ENCODE results near the gene HCRTR1.

The HCRTR1 gene

DNA sequence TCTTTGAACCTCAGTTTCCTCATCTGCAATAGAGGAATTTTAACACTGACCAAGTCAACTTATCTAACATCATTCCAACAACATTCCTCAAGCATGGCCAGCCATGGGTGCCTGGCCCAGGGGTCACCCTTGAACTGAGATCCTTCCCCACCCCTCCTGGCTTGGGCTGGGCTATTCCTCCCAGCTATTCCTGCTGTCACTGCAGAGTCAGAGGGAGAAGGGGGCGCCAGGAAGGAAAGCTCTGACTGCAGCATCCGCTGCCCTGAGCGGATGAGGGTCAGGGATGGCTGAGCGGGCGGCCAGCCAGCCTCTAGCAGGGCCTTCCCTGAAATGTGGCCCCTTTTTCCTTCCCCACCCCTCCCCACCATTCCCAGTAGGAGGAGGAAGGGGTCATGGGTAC, 38.1 kb upstream of the HCRTR1 start:
- TF ChIP-seq Cebpa-rat (IDR thresholded peaks at IDR 0.05), result no peak
- peaks cover 0 to 14% (median 0%) of the 10 kb centered on the region in 11 experiments; a peak in 3 of 22 replicates for H3K27me3 ChIP-seq
- no peak overlapping the region for H3K4me3 ChIP-seq
- peak overlapping the region in 9 of 11 experiments; percentile 1 to 62 (median 51); a peak in 15 of 22 replicates for H3K4me2 ChIP-seq
- H3K9me3 ChIP-seq (replicated peaks in 1 of 11), result no peaks in the 10 kb centered on the region
- no peak overlapping the region for H3K27ac ChIP-seq
- no peak overlapping the region for H3K9ac ChIP-seq
- peaks cover 46 to 91% (median 79%) of the 10 kb centered on the region in 10 experiments for H3K4me1 ChIP-seq
- H3K36me3 ChIP-seq, result no peaks in the 10 kb centered on the region
- H4K20me1 ChIP-seq, result peaks cover 0 to 15% (median 0%) of the 10 kb centered on the region in 11 experiments; a peak in 1 of 22 replicates

DNA sequence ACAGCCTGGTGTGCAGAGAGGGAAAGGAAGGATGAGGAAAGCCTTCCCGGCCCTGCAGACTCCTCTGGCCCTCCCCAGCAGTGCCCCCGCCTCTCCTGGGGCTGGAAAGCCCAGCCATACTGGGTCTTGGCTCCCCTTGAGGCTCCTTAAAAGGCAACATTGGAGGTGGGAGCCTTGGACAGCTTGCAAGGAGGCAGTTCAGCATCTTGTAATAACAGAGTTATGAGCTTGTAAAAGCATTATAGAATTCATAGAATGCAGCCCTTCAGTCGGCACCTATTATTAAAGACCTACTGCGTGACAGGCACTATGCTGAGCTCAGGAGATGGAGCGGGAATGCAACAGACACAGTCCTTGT, 37.0 kb upstream of the HCRTR1 start:
- H3K4me2 ChIP-seq, result peak overlapping the region in 4 of 11 experiments; percentile 2 to 55 (median 30); a peak in 5 of 22 replicates
- H3K36me3 ChIP-seq, result no peaks in the 10 kb centered on the region
- H3K4me3 ChIP-seq, result no peak overlapping the region
- peaks cover 0 to 12% (median 0%) of the 10 kb centered on the region in 11 experiments; a peak in 1 of 22 replicates for H4K20me1 ChIP-seq
- H3K9ac ChIP-seq, result no peak overlapping the region
- no peak overlapping the region for H3K27ac ChIP-seq
- peaks cover 0 to 14% (median 0%) of the 10 kb centered on the region in 11 experiments; a peak in 3 of 22 replicates for H3K27me3 ChIP-seq
- H3K4me1 ChIP-seq, result peaks cover 45 to 91% (median 80%) of the 10 kb centered on the region in 10 experiments
- no peaks in the 10 kb centered on the region for H3K9me3 ChIP-seq (replicated peaks in 1 of 11)
- TF ChIP-seq Cebpa-rat (IDR thresholded peaks at IDR 0.05), result no peak

DNA sequence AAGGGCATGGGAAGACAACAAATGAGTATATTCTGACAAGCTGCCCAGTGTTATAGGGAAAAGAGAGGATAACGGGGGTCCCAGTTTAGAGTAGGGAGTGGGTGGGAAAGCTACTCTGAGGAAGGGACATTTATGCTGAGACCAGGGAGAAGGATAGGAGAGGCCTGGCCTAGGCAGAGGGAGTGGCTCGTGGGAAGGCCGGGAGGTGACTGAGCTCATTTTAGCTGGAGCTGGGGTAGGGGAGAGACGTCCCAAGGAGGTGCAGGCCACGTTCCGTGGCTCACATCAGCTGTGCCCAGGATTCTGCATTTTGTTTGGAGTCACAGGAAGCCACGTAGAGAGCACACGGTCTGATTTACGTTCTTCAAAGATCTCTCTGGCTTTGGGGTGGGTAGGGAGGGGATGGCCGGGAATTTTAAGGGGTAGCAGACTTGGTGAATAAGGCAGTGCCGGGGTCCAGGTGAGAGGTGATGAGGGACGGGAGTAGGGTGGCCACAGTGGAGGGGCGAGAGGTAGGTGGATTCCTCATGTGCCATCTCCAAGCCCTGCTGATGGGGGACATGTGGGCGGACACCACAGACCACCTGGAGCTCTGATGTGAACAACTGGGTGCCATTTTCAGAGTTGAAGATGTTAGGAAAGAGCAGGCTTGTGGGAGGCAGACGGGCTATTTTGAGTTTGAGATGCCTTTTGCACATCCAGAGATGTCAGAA, 36.4 kb upstream of the HCRTR1 start:
- H4K20me1 ChIP-seq, result peaks cover 0 to 7% (median 0%) of the 10 kb centered on the region in 11 experiments; a peak in 1 of 22 replicates
- H3K9ac ChIP-seq, result no peak overlapping the region
- H3K9me3 ChIP-seq (replicated peaks in 1 of 11), result no peaks in the 10 kb centered on the region
- peaks cover 0 to 12% (median 0%) of the 10 kb centered on the region in 11 experiments; a peak in 3 of 22 replicates for H3K27me3 ChIP-seq
- H3K4me3 ChIP-seq, result no peak overlapping the region
- H3K27ac ChIP-seq, result no peak overlapping the region
- TF ChIP-seq Cebpa-rat (IDR thresholded peaks at IDR 0.05), result no peak
- no peaks in the 10 kb centered on the region for H3K36me3 ChIP-seq
- peak overlapping the region in 3 of 11 experiments; percentile 2 to 55 (median 10); a peak in 5 of 22 replicates for H3K4me2 ChIP-seq
- peaks cover 40 to 91% (median 79%) of the 10 kb centered on the region in 10 experiments for H3K4me1 ChIP-seq

DNA sequence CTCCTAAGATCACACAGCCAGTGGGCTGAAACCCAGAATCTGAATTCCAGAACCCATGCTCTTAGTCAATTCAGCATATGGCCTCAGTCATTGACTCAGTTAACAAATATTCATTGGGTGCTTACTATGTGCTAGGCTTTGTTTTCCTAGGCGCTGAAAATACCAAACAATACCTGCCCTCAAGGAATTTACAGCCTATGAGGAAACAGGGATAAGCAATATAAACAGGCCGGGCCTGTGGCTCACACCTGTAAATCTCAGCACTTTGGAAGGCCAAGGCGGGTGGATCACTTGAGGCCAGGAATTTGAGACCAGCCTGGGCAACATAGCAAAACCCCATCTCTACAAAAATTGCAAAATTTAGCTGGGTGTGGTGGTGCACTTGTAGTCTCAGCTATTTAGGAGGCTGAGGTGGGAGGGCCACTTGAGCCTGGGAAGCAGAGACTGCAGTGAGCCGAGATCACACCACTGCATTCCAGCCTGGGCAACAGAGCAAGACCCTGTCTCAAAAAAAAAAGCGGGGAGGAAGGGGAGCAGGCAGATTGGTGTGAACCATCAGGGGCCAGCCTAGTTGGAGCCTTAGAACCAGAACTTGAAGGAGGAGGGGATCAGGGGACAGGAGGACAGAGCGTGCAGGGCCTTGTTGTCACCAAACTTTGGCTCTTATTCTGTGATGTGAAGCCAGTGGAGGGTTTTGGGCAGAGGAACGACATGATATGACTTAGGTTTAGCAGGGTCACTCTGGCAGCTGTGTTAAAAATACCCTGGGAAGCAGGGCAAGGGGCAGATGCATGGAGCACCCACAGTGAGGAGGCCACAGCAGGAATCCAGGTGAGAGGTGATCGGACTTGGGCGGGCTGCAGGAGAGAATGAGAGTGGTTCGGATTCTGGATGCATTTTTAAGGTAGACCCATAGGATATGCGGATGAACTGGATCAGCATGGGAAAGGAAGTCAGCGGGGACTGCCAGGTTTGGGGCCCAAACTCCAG, 35.4 kb upstream of the HCRTR1 start:
- H3K9ac ChIP-seq, result no peak overlapping the region
- no peak for TF ChIP-seq Cebpa-rat (IDR thresholded peaks at IDR 0.05)
- H3K36me3 ChIP-seq, result no peaks in the 10 kb centered on the region
- no peak overlapping the region for H3K4me3 ChIP-seq
- peaks cover 33 to 91% (median 78%) of the 10 kb centered on the region in 10 experiments for H3K4me1 ChIP-seq
- peaks cover 0 to 5% (median 0%) of the 10 kb centered on the region in 11 experiments; a peak in 1 of 22 replicates for H4K20me1 ChIP-seq
- H3K27me3 ChIP-seq, result peaks cover 0 to 11% (median 6%) of the 10 kb centered on the region in 11 experiments; a peak in 12 of 22 replicates
- H3K4me2 ChIP-seq, result peak overlapping the region in 8 of 11 experiments; percentile 70 to 98 (median 82); a peak in 11 of 22 replicates
- no peaks in the 10 kb centered on the region for H3K9me3 ChIP-seq (replicated peaks in 1 of 11)
- H3K27ac ChIP-seq, result no peak overlapping the region

DNA sequence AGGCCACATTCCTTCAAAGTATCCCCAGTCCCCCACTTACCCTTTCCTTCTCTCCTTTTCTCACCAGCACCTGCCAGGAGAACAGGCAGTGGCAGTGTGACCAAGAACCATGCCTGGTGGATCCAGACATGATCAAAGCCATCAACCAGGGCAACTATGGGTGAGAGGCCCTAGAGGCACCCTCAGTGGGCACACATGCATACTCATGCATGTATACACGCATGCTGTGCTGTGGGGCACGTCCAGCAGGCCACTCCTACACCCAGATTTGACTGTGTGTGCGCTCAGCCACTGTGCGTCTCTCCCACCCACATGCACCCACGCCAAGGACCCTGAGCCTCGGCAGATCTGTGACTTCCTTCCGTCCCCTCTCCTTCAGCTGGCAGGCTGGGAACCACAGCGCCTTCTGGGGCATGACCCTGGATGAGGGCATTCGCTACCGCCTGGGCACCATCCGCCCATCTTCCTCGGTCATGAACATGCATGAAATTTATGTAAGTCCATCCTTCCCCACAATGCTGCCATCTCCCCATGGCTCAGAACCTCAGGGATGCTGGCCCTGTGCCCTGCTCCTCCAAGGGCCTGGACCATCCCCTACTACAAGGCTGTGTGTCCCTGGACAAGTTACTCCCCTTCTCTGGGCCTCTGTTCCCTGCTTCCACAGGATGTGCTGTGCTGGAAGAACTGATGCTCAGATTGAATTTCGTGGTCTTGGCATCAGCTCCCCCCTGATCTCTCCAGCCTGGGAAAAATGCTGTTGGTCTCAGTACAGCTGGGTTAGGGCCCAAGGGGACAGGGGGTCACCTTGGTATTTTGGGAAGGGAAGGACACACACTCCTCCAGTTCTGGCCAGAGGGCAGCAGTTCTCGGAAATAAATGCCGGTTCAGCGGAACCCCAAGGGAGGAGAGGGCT, 34.2 kb upstream of the HCRTR1 start:
- H3K9ac ChIP-seq, result peak overlapping the region in 8 of 11 experiments; percentile 13 to 68 (median 34); a peak in 15 of 22 replicates
- peak overlapping the region; percentile 70 to 98 (median 78) for H3K4me2 ChIP-seq
- H3K4me1 ChIP-seq, result peaks cover 36 to 93% (median 79%) of the 10 kb centered on the region in 10 experiments
- no peak for TF ChIP-seq Cebpa-rat (IDR thresholded peaks at IDR 0.05)
- H3K27ac ChIP-seq, result peak overlapping the region in 8 of 11 experiments; percentile 17 to 70 (median 47); a peak in 14 of 22 replicates
- no peaks in the 10 kb centered on the region for H3K36me3 ChIP-seq
- peak overlapping the region in 2 of 10 experiments; percentile 20 to 25; a peak in 2 of 20 replicates for H3K4me3 ChIP-seq
- peaks cover 0 to 9% (median 0%) of the 10 kb centered on the region in 11 experiments; a peak in 1 of 22 replicates for H4K20me1 ChIP-seq
- peaks cover 2 to 19% (median 11%) of the 10 kb centered on the region in 11 experiments; a peak in 19 of 22 replicates for H3K27me3 ChIP-seq
- H3K9me3 ChIP-seq (replicated peaks in 1 of 11), result no peaks in the 10 kb centered on the region

DNA sequence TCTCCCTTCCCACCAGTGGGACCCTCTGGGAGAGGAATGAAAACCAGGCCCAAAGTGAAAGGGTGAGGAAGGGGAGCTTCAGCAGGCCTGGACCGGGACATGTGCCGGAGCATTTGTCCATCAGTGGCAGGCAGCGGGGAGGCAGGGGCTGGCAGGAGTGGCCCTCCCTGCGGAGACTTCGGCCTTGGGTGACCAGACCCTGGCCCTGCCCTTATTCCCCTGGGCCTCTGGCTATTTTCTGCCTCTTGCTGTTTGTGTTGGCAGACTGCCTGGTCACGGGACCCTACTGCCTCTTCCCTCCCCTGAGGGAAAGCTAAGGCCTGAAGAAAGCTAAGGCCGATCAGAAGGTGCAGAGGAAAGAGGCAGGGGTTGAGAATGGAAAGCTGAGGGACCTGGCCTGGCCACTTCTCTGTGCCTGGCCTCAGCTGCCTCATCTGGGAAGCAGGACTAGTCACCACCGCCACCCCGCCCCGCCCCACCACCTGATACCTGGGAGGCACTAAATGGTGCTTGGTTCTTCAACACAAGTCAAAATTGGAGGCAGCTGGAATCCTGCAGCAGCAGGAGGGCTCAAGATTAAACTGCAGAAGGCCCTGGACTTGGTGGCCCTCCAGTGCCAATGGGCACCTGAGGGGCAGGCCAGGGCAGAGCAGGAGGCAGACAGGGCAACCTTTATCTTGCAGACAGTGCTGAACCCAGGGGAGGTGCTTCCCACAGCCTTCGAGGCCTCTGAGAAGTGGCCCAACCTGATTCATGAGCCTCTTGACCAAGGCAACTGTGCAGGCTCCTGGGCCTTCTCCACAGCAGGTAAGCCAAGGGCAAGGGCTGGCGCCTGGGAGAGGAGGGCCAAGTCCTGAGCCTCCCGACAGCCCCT, 33.3 kb upstream of the HCRTR1 start:
- peak overlapping the region in 8 of 11 experiments; percentile 13 to 68 (median 34); a peak in 15 of 22 replicates for H3K9ac ChIP-seq
- peak overlapping the region in 2 of 10 experiments; percentile 20 to 25; a peak in 2 of 20 replicates for H3K4me3 ChIP-seq
- peaks cover 10 to 28% (median 20%) of the 10 kb centered on the region in 11 experiments; a peak in 20 of 22 replicates for H3K27me3 ChIP-seq
- peak overlapping the region in 8 of 11 experiments; percentile 17 to 70 (median 47); a peak in 14 of 22 replicates for H3K27ac ChIP-seq
- peaks cover 43 to 98% (median 82%) of the 10 kb centered on the region in 10 experiments for H3K4me1 ChIP-seq
- H3K36me3 ChIP-seq, result no peaks in the 10 kb centered on the region
- H4K20me1 ChIP-seq, result peaks cover 0 to 9% (median 0%) of the 10 kb centered on the region in 11 experiments; a peak in 1 of 22 replicates
- H3K4me2 ChIP-seq, result peak overlapping the region; percentile 70 to 98 (median 78)
- H3K9me3 ChIP-seq (replicated peaks in 1 of 11), result no peaks in the 10 kb centered on the region
- no peak for TF ChIP-seq Cebpa-rat (IDR thresholded peaks at IDR 0.05)
